ENCODE data around the gene ZMIZ1.

ZMIZ1 gene

GRCh38 chr10:79347894-79348639, 279.3 kb downstream of the ZMIZ1 start (continued):
- TF ChIP-seq WT1 (tag by site-specific recombination; IDR thresholded peaks at IDR 0.05): no peak; the same call in 1 of the 2 replicates
- no peak for TF ChIP-seq ZSCAN4 (tag by site-specific recombination; IDR thresholded peaks at IDR 0.05)
- 0 out of 2 replicates have a peak, but pooled peaks have one; percentile 32 for TF ChIP-seq ZNF169 (tag by site-specific recombination; IDR thresholded peaks at IDR 0.05)
- no peak for TF ChIP-seq HOXD13 (CRISPR knock-in tag; IDR thresholded peaks at IDR 0.05; ENCODE audit: borderline replicate concordance)
- no peak for TF ChIP-seq ZNF549 (tag by site-specific recombination; IDR thresholded peaks at IDR 0.05)
- TF ChIP-seq TCF7L2 (IDR thresholded peaks at IDR 0.05; ENCODE audit: borderline replicate concordance, low read depth, low read length): no peak
- no peak for TF ChIP-seq ZNF248 (tag by site-specific recombination; IDR thresholded peaks at IDR 0.05)
- TF ChIP-seq ZNF707 (tag by site-specific recombination; IDR thresholded peaks at IDR 0.05): no peak
- 0 out of 2 replicates have a peak, but pooled peaks have one; percentile 40 for TF ChIP-seq ZEB2 (tag by site-specific recombination; IDR thresholded peaks at IDR 0.05)
- no peak for TF ChIP-seq ZNF558 (tag by site-specific recombination; IDR thresholded peaks at IDR 0.05)
- peak; percentile 87 for TF ChIP-seq ZNF76 (tag by site-specific recombination; IDR thresholded peaks at IDR 0.05; ENCODE audit: borderline replicate concordance, low read depth)
- peak; percentile 57 for TF ChIP-seq BCL11B (tag by site-specific recombination; IDR thresholded peaks at IDR 0.05; ENCODE audit: low read depth)
- TF ChIP-seq SP2 (tag by site-specific recombination; IDR thresholded peaks at IDR 0.05): peak; percentile 61
- TF ChIP-seq ZNF555 (tag by site-specific recombination; conservative IDR thresholded peaks at IDR 0.05): no peak
- TF ChIP-seq RBAK (tag by site-specific recombination; IDR thresholded peaks at IDR 0.05): no peak
- TF ChIP-seq, protein P1, sequence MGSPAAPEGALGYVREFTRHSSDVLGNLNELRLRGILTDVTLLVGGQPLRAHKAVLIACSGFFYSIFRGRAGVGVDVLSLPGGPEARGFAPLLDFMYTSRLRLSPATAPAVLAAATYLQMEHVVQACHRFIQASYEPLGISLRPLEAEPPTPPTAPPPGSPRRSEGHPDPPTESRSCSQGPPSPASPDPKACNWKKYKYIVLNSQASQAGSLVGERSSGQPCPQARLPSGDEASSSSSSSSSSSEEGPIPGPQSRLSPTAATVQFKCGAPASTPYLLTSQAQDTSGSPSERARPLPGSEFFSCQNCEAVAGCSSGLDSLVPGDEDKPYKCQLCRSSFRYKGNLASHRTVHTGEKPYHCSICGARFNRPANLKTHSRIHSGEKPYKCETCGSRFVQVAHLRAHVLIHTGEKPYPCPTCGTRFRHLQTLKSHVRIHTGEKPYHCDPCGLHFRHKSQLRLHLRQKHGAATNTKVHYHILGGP (tag by site-specific recombination; IDR thresholded peaks at IDR 0.05): no peak
- no peak; the same call in 1 of the 2 replicates for TF ChIP-seq ZNF629 (tag by site-specific recombination; IDR thresholded peaks at IDR 0.05)
- TF ChIP-seq, protein P2, sequence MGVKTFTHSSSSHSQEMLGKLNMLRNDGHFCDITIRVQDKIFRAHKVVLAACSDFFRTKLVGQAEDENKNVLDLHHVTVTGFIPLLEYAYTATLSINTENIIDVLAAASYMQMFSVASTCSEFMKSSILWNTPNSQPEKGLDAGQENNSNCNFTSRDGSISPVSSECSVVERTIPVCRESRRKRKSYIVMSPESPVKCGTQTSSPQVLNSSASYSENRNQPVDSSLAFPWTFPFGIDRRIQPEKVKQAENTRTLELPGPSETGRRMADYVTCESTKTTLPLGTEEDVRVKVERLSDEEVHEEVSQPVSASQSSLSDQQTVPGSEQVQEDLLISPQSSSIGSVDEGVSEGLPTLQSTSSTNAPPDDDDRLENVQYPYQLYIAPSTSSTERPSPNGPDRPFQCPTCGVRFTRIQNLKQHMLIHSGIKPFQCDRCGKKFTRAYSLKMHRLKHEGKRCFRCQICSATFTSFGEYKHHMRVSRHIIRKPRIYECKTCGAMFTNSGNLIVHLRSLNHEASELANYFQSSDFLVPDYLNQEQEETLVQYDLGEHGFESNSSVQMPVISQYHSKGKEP (tag by site-specific recombination; IDR thresholded peaks at IDR 0.05): no peak
- TF ChIP-seq ZNF501 (tag by site-specific recombination; IDR thresholded peaks at IDR 0.05): 0 out of 2 replicates have a peak, but pooled peaks have one; percentile 45
- TF ChIP-seq ZNF529 (tag by site-specific recombination; IDR thresholded peaks at IDR 0.05; ENCODE audit: insufficient replicate concordance): no peak
- TF ChIP-seq, protein P3, sequence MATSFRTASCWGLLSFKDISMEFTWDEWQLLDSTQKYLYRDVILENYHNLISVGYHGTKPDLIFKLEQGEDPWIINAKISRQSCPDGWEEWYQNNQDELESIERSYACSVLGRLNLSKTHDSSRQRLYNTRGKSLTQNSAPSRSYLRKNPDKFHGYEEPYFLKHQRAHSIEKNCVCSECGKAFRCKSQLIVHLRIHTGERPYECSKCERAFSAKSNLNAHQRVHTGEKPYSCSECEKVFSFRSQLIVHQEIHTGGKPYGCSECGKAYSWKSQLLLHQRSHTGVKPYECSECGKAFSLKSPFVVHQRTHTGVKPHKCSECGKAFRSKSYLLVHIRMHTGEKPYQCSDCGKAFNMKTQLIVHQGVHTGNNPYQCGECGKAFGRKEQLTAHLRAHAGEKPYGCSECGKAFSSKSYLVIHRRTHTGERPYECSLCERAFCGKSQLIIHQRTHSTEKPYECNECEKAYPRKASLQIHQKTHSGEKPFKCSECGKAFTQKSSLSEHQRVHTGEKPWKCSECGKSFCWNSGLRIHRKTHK (tag by site-specific recombination; IDR thresholded peaks at IDR 0.05): no peak
- TF ChIP-seq ZNF157 (tag by site-specific recombination; IDR thresholded peaks at IDR 0.05): no peak
- no peak for TF ChIP-seq ZNF548 (tag by site-specific recombination; IDR thresholded peaks at IDR 0.05)
- TF ChIP-seq ZNF175 (tag by site-specific recombination; IDR thresholded peaks at IDR 0.05): no peak
- TF ChIP-seq REPIN1 (tag by site-specific recombination; IDR thresholded peaks at IDR 0.05; ENCODE audit: low read depth): no peak
- TF ChIP-seq, protein P4, sequence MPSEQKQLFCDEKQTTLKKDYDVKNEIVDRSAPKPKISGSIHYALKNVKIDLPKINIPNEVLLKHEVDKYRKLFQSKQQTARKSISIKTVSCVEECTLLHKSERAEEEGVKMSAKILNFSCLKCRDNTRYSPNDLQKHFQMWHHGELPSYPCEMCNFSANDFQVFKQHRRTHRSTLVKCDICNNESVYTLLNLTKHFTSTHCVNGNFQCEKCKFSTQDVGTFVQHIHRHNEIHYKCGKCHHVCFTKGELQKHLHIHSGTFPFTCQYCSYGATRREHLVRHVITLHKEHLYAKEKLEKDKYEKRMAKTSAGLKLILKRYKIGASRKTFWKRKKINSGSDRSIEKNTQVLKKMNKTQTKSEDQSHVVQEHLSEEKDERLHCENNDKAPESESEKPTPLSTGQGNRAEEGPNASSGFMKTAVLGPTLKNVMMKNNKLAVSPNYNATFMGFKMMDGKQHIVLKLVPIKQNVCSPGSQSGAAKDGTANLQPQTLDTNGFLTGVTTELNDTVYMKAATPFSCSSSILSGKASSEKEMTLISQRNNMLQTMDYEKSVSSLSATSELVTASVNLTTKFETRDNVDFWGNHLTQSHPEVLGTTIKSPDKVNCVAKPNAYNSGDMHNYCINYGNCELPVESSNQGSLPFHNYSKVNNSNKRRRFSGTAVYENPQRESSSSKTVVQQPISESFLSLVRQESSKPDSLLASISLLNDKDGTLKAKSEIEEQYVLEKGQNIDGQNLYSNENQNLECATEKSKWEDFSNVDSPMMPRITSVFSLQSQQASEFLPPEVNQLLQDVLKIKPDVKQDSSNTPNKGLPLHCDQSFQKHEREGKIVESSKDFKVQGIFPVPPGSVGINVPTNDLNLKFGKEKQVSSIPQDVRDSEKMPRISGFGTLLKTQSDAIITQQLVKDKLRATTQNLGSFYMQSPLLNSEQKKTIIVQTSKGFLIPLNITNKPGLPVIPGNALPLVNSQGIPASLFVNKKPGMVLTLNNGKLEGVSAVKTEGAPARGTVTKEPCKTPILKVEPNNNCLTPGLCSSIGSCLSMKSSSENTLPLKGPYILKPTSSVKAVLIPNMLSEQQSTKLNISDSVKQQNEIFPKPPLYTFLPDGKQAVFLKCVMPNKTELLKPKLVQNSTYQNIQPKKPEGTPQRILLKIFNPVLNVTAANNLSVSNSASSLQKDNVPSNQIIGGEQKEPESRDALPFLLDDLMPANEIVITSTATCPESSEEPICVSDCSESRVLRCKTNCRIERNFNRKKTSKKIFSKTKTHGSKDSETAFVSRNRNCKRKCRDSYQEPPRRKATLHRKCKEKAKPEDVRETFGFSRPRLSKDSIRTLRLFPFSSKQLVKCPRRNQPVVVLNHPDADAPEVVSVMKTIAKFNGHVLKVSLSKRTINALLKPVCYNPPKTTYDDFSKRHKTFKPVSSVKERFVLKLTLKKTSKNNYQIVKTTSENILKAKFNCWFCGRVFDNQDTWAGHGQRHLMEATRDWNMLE (tag by site-specific recombination; conservative IDR thresholded peaks at IDR 0.05; ENCODE audit: low read depth): no peak
- no peak for TF ChIP-seq ZNF133 (tag by site-specific recombination; IDR thresholded peaks at IDR 0.05)
- peak; percentile 87 for TF ChIP-seq GLIS2 (tag by site-specific recombination; IDR thresholded peaks at IDR 0.05)
- TF ChIP-seq ZBTB21 (tag by site-specific recombination; IDR thresholded peaks at IDR 0.05): no peak

All from HEK293 (cell line).